Calu3 (cell line): Measurements from ENCODE around the gene MYL7. TPM values are rescaled to one million over a fixed set of nuclear protein-coding genes. Genes with fewer than 3 reads are reported as not detected.

ENCODE experiments used
- BruUV-seq: library from RNA; stranded (reverse); fragments of 400-500 nt; replicated peaks from 2 replicates; lab custom pipeline; 2021; lab: Mats Ljungman, UMichigan
- CTCF ChIA-PET: fragments of 300-600 bp; sonication (Branson Sonifier 250); formaldehyde crosslinking; loops from one replicate; lab custom pipeline; 2022; ENCODE audit warnings: antibody characterized with exemption; lab: Charles Lee
- DNase-seq: peaks from one replicate; pipeline ENCODE4 v3.0.0; 2022
- H3K27ac Mint-ChIP-seq: one replicate; pipeline ENCODE4 v1.8.0; 2022; ENCODE audit warnings: mixed read lengths; ENCODE audit not compliant: unreplicated experiment
- H3K27me3 Mint-ChIP-seq: one replicate; pipeline ENCODE4 v1.8.0; 2022; ENCODE audit warnings: mixed read lengths; ENCODE audit not compliant: unreplicated experiment
- H3K36me3 Mint-ChIP-seq: one replicate; pipeline ENCODE4 v1.8.0; 2022; ENCODE audit warnings: mild to moderate bottlenecking, moderate library complexity, mixed read lengths; ENCODE audit not compliant: insufficient read depth, unreplicated experiment
- H3K4me1 Mint-ChIP-seq: one replicate; pipeline ENCODE4 v1.8.0; 2022; ENCODE audit warnings: mild to moderate bottlenecking, low read depth, mixed read lengths; ENCODE audit not compliant: unreplicated experiment
- H3K4me3 Mint-ChIP-seq: one replicate; pipeline ENCODE4 v1.8.0; 2022; ENCODE audit warnings: mild to moderate bottlenecking, low read depth, moderate library complexity, mixed read lengths; ENCODE audit not compliant: unreplicated experiment
- H3K9me3 Mint-ChIP-seq: one replicate; pipeline ENCODE4 v1.8.0; 2022; ENCODE audit warnings: low read depth, mixed read lengths; ENCODE audit not compliant: unreplicated experiment
- intact Hi-C: fragments of 100-400 bp; cut with micrococcal nuclease; formaldehyde crosslinking; loops from one replicate; pipeline ENCODE4 v1.10.0; 2022; ENCODE audit not compliant: unreplicated experiment
- total RNA-seq: library from RNA; stranded (reverse); gene quantifications from 2 replicates; pipeline ENCODE4 v1.2.3, GENCODE V29; 2022
- TF ChIP-seq, protein P1 (sequence below): fragments of 200-600 bp; IDR thresholded peaks from one replicate; pipeline ENCODE4 v1.8.0; 2022; ENCODE audit warnings: antibody characterized with exemption; ENCODE audit not compliant: unreplicated experiment

MYL7 gene
- total RNA-seq, 1 experiment from 2014 or later = not detected

DNA sequence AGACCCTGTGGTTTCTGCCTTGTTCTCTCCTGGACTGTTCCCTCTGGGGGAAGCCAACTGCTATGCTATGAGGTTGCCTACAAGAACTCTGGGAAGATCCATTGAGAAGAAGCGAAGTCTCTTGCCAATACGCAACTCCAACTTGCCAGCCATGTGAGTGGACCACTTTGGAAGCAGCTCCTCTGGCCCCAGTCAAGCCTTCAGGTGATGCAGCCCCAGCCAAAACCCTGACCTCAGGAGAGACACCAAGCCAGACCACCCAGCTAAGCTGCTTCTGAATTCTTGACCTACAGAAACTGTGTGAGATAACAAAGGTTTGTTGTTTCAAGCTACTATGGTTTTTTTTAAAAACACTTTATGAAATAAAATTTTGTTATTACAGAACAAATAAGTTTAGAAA, 20.2 kb upstream of the MYL7 start:
- intact Hi-C loops = no loop called here
- BruUV-seq = no TSS peak
- CTCF ChIA-PET = interaction anchor here (0.6 kb wide), 1 partner anchor 65 kb away, joined by 6 read pairs; no protein-coding TSS in a partner anchor
- TF ChIP-seq, protein P1, sequence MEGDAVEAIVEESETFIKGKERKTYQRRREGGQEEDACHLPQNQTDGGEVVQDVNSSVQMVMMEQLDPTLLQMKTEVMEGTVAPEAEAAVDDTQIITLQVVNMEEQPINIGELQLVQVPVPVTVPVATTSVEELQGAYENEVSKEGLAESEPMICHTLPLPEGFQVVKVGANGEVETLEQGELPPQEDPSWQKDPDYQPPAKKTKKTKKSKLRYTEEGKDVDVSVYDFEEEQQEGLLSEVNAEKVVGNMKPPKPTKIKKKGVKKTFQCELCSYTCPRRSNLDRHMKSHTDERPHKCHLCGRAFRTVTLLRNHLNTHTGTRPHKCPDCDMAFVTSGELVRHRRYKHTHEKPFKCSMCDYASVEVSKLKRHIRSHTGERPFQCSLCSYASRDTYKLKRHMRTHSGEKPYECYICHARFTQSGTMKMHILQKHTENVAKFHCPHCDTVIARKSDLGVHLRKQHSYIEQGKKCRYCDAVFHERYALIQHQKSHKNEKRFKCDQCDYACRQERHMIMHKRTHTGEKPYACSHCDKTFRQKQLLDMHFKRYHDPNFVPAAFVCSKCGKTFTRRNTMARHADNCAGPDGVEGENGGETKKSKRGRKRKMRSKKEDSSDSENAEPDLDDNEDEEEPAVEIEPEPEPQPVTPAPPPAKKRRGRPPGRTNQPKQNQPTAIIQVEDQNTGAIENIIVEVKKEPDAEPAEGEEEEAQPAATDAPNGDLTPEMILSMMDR = no peak
- no peaks in the 10 kb centered on the region for H3K4me1 Mint-ChIP-seq
- H3K36me3 Mint-ChIP-seq = no peaks in the 10 kb centered on the region
- DNase-seq = no peak
- no peak overlapping the region for H3K4me3 Mint-ChIP-seq
- peaks cover 2% of the 10 kb centered on the region for H3K9me3 Mint-ChIP-seq
- H3K27me3 Mint-ChIP-seq = peaks cover 79% of the 10 kb centered on the region
- H3K27ac Mint-ChIP-seq = no peak overlapping the region

DNA sequence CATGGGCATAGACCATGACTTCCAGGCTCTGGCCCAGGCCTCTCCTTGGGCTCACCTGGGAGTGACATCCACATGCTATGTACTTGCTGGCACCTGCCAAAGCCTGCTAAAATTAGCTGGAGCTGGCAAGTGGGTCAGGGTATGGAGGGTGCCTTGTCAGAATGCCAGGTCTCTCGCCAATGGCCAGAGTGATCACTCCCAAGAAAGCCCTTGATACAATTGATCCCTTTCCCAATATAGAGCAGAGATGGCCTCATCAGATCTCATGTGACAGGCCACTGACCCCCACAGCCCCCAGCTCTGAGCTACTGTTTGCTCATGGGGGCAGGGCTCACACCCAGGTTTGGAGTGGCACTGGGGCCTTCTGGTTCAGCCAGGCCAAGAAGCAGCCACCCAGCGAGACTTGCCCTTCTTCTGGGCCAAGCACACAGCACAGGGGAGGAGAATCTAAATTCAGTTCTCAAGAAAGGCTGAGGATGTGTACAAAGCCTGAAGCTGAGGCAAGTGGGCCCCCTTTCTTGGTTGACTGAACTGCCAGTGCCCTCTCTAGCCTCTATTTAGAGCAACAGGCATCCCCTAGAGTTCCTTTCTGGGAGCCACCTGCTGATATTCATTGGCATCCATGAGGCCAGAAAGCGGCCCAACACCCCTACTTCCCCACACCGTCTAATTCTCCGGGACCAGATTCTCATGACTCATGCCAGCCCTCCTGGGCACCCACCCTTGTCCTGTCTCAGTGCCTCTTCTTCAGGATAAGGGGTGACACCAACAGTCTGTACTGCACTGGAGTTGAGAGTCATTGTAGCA, 18.9 kb upstream of the MYL7 start:
- Mint-ChIP-seq H3K4me3 (no peak overlapping the region), H3K27ac (no peak overlapping the region), H3K4me1 (no peaks in the 10 kb centered on the region), H3K27me3 (peaks cover 78% of the 10 kb centered on the region), H3K9me3 (no peaks in the 10 kb centered on the region), H3K36me3 (no peaks in the 10 kb centered on the region)
- TF ChIP-seq, protein P1 = no peak
- no peak for DNase-seq
- BruUV-seq = no TSS peak
- intact Hi-C loops = no loop called here
- CTCF ChIA-PET = no interaction called here

DNA sequence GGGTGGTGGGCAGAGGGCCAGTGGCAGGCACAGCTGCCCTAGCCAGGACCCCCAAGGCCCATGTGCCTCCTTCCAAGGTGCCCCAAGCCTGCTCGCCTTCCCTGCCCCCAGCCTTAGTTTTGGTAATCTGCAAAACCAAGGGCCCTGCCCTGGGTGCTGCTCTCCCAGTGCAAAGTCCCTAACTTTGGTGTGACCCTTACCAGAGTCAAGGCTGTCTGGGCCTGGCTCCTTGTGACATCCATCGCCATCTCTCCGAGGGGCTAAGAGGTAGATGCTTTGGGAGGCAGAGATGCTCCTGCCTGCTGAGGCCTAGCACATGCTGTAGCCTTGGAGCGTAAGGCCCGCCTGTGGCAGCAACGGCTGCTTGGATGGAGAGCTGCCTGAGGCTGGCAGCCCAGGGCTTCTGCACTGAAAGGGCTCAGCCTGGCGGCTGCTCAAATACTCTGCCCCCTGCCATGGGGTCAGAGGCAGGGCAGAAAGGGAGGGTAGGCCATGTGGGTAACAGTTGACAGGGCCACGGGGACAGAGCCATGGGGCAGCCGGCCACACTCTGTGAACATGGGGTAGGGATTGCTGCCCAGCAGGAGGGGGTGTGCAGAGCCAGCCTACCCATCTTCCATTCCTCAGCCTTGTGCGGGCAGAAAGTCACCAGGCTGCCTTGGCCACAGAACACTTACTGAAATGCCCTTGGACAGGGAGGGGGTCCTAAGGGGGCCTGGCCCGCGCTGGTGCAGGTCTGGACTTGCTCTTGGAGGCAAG, 17.9 kb upstream of the MYL7 start:
- Mint-ChIP-seq H3K27ac (no peak overlapping the region), H3K4me3 (no peak overlapping the region), H3K4me1 (no peaks in the 10 kb centered on the region), H3K36me3 (no peaks in the 10 kb centered on the region), H3K9me3 (no peaks in the 10 kb centered on the region), H3K27me3 (peaks cover 78% of the 10 kb centered on the region)
- no TSS peak for BruUV-seq
- TF ChIP-seq, protein P1 = no peak
- intact Hi-C loops = no loop called here
- CTCF ChIA-PET = interaction anchor here (0.9 to 1.2 kb wide), 2 partner anchors 9 to 28 kb away, joined by 3 to 4 read pairs; no protein-coding TSS in a partner anchor
- DNase-seq = no peak

DNA sequence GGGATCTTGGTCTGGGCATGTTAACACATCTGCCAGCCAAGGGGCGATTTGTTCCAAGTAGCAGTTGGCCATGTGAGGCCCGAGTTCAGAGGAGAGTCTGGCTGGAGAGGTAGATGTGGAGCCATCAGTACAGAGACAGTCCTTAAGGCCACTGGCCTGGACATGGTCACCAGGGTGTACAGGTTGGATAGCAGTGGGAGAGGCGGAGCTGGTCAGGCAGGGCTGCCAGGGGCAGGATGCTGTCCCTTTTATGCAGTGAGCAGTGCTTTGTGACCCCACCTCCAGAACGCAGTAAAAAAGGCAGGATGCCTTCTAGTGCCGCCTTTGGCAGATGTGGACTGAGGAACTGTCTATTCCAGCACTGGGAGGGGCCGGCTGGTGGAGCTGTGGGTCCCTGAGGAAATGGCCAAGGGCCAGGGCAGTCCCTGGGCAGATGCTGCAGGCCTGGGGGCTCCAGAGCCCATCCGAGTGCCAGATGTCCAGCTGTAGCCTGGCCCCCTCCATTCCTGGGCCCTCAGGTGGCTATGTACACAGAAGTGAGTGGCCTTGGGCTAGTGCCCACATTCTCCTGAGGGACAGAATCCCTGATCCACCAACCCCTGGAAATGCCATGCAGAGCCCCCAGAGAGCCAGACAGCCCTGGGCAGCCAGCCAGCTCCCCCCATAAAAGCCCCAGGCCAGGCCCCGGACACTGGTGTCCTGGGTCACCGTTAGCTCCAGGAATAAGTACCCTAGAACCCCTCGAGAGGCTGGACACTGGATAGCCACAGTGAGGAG, 17.2 kb upstream of the MYL7 start:
- no peak for DNase-seq
- CTCF ChIA-PET = interaction anchor here (0.5 to 1.2 kb wide), 3 partner anchors 9 to 54 kb away, joined by 3 to 4 read pairs (median 4); no protein-coding TSS in a partner anchor
- Mint-ChIP-seq H3K9me3 (no peaks in the 10 kb centered on the region), H3K36me3 (no peaks in the 10 kb centered on the region), H3K4me1 (no peaks in the 10 kb centered on the region), H3K27ac (no peak overlapping the region), H3K4me3 (no peak overlapping the region), H3K27me3 (peaks cover 71% of the 10 kb centered on the region)
- intact Hi-C loops = no loop called here
- no TSS peak for BruUV-seq
- TF ChIP-seq, protein P1 = no peak
